ENCODE measurements around the gene SLC12A8.

SLC12A8 gene

DNA sequence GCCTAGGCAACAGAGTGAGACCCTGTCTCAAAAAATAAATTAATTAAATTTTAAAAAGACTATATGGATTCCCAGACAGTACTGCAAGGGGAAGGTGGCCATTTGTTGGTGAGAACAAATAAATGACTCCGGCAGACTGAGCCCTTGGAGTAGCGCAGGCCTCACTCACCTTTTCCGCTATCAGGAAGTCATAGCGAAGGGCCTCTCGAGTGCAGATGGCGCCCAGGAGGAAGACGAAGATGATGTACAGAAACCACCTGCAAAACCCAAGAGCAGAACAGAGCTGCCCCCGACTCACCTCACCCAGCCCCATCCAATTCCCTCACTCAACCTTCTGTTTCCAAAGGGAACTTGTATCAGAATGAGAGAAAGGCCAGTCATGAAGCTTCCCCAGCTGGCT, 93.9 kb downstream of the SLC12A8 start:
- Histone ChIP-seq H3K27me3 (replicated peaks; ENCODE audit: control insufficient read depth, insufficient read depth, low read length) (no peaks in the 10 kb centered on the region), H3K36me3 (ENCODE audit: control insufficient read depth, insufficient read depth, low read length, severe bottlenecking) (no peaks in the 10 kb centered on the region), H3K4me1 (ENCODE audit: control insufficient read depth, insufficient read depth, low read length) (peaks cover 48% of the 10 kb centered on the region), H3K9ac (ENCODE audit: low read length) (no peak overlapping the region), H3K9me3 (ENCODE audit: control insufficient read depth, low read length) (no peaks in the 10 kb centered on the region), H3K4me3 (ENCODE audit: low read length) (no peak overlapping the region)
- no peak for DNase-seq (ENCODE audit: low read depth)

DNA sequence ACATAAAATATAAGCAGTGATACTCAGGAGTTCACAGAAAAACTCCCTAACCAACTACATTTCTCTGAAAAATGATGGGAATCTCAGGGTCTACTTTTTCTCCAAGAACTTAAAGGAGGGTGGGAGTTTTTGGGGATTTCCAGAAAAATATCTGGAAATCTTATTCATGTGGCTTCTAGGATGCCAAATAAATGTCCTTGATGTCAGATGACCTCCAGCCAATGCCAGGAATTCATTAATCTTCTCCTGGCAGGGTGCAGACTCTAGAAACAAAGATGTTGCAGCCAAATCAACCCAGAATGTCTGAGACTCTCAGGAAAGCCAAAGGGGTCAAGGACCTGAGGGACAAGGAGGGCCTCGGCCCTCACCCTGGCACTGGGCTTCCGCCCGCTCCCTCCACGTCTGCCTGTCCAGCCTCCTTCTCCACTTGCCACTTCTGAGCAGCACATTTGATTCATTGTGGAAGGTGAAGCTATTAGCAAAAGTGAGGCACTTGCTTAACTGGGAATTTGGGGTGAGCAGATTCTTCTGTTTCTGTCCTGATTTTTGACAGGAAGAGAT, 94.8 kb downstream of the SLC12A8 start:
- no peaks in the 10 kb centered on the region for H3K9me3 ChIP-seq (ENCODE audit: control insufficient read depth, low read length)
- H3K9ac ChIP-seq (ENCODE audit: low read length): no peak overlapping the region
- no peak overlapping the region for H3K4me3 ChIP-seq (ENCODE audit: low read length)
- no peak for DNase-seq (ENCODE audit: low read depth)
- no peaks in the 10 kb centered on the region for H3K27me3 ChIP-seq (replicated peaks; ENCODE audit: control insufficient read depth, insufficient read depth, low read length)
- H3K36me3 ChIP-seq (ENCODE audit: control insufficient read depth, insufficient read depth, low read length, severe bottlenecking): no peaks in the 10 kb centered on the region
- peaks cover 48% of the 10 kb centered on the region for H3K4me1 ChIP-seq (ENCODE audit: control insufficient read depth, insufficient read depth, low read length)

DNA sequence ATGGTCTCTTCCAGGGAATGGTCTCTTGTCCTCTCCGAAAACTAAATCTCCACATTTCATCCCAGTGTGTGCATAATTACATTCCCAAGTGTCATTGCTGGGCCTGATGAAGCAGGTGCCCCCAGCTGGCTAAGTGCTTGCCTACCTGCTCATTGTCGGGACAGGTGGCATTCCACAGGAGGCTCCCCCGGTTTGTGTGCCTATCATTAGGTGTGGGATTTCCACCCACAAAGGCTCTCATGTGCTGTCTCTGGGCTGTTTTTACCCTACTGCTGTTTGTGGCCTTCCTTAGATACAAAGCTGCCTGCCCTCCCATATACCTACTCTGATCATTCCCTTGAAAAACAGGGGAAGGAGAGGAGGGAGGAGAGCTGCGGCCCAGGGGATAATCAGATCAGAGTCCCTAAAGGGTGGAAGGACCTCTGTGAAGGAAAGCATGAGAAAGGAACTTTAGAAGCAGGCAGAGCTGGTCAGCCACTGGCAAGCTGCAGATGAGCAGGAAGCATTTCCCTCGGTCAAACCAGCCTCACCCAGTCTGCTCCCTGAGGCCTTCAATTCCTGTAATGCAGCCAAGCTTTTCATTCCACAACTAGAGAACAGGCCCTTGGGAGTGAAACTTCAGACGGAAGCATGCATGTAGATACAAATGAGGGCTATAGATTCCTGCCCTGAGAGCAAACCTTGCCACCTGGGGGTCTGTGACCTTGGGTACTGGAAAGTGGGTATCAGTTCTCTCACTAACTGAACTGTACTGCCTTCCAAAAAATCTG, 96.1 kb downstream of the SLC12A8 start:
- H3K36me3 ChIP-seq (ENCODE audit: control insufficient read depth, insufficient read depth, low read length, severe bottlenecking): no peaks in the 10 kb centered on the region
- no peak overlapping the region for H3K4me3 ChIP-seq (ENCODE audit: low read length)
- H3K27me3 ChIP-seq (replicated peaks; ENCODE audit: control insufficient read depth, insufficient read depth, low read length): no peaks in the 10 kb centered on the region
- peak overlapping the region; percentile 75 for H3K9ac ChIP-seq (ENCODE audit: low read length)
- H3K9me3 ChIP-seq (ENCODE audit: control insufficient read depth, low read length): no peaks in the 10 kb centered on the region
- DNase-seq (ENCODE audit: low read depth): peak; percentile 95
- H3K4me1 ChIP-seq (ENCODE audit: control insufficient read depth, insufficient read depth, low read length): peaks cover 48% of the 10 kb centered on the region

DNA sequence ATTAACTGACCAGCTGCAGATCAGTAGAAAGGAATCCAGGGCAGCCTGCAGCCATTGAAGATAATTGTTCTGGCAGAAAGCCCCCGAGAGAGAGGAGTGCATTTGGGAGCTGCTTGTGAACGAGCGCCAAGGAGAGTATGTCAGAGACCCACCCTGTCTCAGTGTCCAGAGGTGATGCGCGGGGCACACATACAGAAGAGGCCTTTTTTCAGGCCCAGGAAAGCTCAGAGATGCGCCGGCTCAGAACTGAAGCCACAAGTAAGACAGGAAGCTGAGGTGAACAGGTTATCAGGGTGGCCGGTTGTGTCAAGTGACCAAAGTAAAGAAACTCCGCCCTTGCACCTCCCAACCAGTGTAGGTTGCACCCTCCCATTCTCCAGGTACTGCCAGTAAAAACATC, 96.9 kb downstream of the SLC12A8 start:
- peak overlapping the region; percentile 75 for H3K9ac ChIP-seq (ENCODE audit: low read length)
- DNase-seq (ENCODE audit: low read depth): peak; percentile 92

DNA sequence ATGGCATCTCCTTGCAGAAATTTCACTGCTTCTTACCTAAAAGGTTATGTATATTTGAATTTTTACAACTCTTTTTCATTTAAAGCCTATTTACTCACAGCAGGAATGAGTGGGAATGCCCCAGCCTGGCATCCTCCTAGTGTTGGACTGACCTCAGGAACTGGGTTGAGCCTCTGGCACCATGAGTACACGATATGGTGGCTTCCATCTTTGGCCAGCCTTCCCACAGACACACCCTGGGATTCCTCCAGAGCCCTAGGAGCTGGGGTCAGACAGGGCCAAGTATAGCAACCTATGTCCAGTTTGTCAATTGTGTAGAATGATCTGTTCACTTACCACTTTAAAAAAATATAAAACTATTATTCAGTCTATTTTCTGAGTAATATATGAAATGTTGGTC, 99.6 kb downstream of the SLC12A8 start:
- Histone ChIP-seq H3K27me3 (replicated peaks; ENCODE audit: control insufficient read depth, insufficient read depth, low read length) (no peaks in the 10 kb centered on the region), H3K36me3 (ENCODE audit: control insufficient read depth, insufficient read depth, low read length, severe bottlenecking) (no peaks in the 10 kb centered on the region), H3K9me3 (ENCODE audit: control insufficient read depth, low read length) (no peaks in the 10 kb centered on the region), H3K4me3 (ENCODE audit: low read length) (no peak overlapping the region), H3K4me1 (ENCODE audit: control insufficient read depth, insufficient read depth, low read length) (peaks cover 57% of the 10 kb centered on the region), H3K9ac (ENCODE audit: low read length) (no peak overlapping the region)
- no peak for DNase-seq (ENCODE audit: low read depth)

More for the DNA sequence above, 96.9 kb downstream of the SLC12A8 start:
- Histone ChIP-seq H3K36me3 (ENCODE audit: control insufficient read depth, insufficient read depth, low read length, severe bottlenecking) (no peaks in the 10 kb centered on the region), H3K4me1 (ENCODE audit: control insufficient read depth, insufficient read depth, low read length) (peaks cover 49% of the 10 kb centered on the region), H3K9me3 (ENCODE audit: control insufficient read depth, low read length) (no peaks in the 10 kb centered on the region), H3K27me3 (replicated peaks; ENCODE audit: control insufficient read depth, insufficient read depth, low read length) (no peaks in the 10 kb centered on the region), H3K4me3 (ENCODE audit: low read length) (no peak overlapping the region)

DNA sequence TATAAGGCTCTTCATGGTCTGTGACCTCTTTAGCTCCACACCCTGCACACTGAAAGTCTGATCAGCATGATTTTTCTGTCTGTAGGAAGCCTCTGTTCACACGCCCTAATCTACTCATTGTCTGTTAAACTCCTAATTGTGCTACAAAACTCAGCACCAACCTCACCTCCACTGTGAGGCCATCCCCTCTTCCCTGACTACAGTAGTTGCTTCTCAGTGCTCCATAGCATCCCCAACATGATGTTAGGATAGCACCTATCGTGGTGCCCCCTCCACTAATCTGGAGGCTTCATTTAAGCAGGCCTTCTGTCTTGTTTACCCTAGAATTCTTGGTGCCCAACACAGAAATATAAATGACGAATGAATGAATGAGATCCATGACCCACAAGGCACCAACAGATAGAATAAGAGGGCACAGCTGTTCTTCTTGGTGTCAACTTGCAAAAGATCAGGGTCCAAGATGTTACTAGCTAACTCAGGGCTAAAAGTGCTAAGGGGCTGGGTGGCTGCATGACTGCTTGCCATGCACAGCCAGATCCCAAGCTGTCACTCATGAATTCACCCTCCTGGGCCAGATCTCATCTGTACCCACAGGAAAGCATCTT, 101.6 kb downstream of the SLC12A8 start:
- no peaks in the 10 kb centered on the region for H3K36me3 ChIP-seq (ENCODE audit: control insufficient read depth, insufficient read depth, low read length, severe bottlenecking)
- H3K4me1 ChIP-seq (ENCODE audit: control insufficient read depth, insufficient read depth, low read length): peaks cover 47% of the 10 kb centered on the region
- no peak for DNase-seq (ENCODE audit: low read depth)
- no peaks in the 10 kb centered on the region for H3K27me3 ChIP-seq (replicated peaks; ENCODE audit: control insufficient read depth, insufficient read depth, low read length)
- H3K9ac ChIP-seq (ENCODE audit: low read length): peak overlapping the region; percentile 34
- no peak overlapping the region for H3K4me3 ChIP-seq (ENCODE audit: low read length)
- no peaks in the 10 kb centered on the region for H3K9me3 ChIP-seq (ENCODE audit: control insufficient read depth, low read length)

DNA sequence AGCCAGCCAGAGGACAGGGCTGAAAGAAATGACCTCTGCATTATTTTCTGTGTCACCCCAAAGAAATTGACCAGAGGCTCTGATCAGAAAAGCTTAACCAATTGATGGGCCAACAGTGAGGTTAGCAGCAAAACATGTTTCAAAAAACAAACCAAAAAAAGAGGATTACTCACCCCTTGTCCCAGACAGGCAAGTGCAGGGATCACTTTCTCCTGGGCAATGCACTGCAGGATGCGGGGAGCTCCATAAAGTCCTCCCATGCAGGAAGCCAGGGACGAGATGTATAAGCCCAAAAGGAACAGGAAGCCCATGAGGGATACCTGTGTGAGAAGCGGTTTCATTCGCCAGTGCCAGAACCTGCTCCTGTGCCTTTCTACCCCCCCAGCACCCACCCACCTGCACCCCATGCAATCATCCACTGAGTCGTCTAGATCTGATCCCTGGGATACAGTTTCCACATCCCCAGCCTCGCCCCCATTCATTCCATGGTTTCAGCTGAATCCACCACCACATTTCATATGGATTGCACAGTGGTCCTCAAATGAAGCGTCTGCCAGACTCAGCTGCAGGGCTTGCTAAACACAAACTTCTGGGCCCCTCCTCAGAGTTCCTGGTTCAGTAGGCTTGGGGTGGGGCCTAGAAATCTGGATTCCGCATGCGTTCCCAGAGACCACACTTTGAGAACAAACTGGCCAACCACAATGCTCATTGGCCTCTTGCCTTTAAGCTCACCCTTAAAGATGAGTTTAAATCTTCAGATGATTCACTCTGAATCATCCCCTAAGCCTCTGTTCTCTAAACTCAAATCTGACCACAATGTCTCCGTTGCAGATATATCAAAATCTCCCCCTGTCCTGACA, 102.3 kb downstream of the SLC12A8 start:
- peaks cover 43% of the 10 kb centered on the region for H3K4me1 ChIP-seq (ENCODE audit: control insufficient read depth, insufficient read depth, low read length)
- no peaks in the 10 kb centered on the region for H3K36me3 ChIP-seq (ENCODE audit: control insufficient read depth, insufficient read depth, low read length, severe bottlenecking)
- DNase-seq (ENCODE audit: low read depth): peak; percentile 83
- H3K9me3 ChIP-seq (ENCODE audit: control insufficient read depth, low read length): no peaks in the 10 kb centered on the region
- no peaks in the 10 kb centered on the region for H3K27me3 ChIP-seq (replicated peaks; ENCODE audit: control insufficient read depth, insufficient read depth, low read length)
- H3K9ac ChIP-seq (ENCODE audit: low read length): peak overlapping the region; percentile 34
- H3K4me3 ChIP-seq (ENCODE audit: low read length): peak overlapping the region; percentile 64

DNA sequence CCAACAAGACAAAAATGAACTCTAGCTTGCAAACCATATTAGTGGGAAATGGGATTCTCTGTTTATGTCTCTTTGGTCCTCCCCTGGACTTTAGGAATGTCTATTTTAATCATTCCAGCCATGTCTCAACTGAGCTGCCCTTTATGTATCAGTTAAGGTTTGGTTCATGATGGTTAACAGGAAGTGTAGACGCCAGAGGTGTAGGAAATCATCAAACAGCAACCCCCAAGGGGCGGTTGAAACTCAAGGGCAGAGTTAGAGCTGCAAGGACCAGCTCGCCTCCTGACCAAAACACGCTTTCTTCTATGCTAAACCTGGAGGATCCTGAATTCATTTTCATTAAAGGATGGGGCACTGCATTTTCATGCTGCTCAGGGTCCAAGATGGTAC, 103.0 kb downstream of the SLC12A8 start:
- Histone ChIP-seq H3K9me3 (ENCODE audit: control insufficient read depth, low read length) (no peaks in the 10 kb centered on the region), H3K36me3 (ENCODE audit: control insufficient read depth, insufficient read depth, low read length, severe bottlenecking) (no peaks in the 10 kb centered on the region), H3K27me3 (replicated peaks; ENCODE audit: control insufficient read depth, insufficient read depth, low read length) (no peaks in the 10 kb centered on the region), H3K4me1 (ENCODE audit: control insufficient read depth, insufficient read depth, low read length) (peaks cover 46% of the 10 kb centered on the region), H3K9ac (ENCODE audit: low read length) (no peak overlapping the region), H3K4me3 (ENCODE audit: low read length) (peak overlapping the region; percentile 64)
- no peak for DNase-seq (ENCODE audit: low read depth)

DNA sequence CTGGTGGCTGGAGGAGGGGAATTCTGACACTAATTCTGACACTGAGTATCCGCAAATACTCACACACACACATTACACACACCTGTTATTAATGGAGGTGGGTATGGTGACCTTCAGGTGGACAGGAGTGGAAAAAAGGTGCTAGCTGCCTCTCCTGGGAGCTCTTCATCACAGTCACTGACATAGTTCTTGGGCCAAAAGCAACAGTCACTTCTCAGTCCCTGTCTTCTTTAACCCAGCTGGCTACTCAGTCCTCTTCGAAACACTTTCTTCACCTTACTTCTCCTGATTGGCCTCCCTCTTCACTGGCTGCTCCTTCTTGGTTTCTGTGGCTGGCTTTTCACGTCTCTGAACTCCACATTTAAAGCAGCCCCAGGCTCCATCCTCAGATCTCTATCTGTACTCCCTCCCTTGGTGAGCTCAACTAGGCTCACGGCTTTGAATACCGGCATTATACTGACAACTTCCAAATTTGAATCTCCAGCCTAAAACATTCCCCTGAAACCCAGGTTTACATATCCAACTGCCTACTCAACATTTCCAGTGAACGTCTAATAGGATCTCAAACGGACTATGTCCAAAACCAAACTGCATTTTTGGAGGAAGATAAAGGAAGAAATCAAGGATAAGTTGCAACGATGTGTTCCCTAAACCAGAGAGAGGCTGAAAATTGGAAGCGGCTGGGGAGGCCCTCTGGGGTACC, 103.6 kb downstream of the SLC12A8 start:
- DNase-seq (ENCODE audit: low read depth): peak; percentile 59
- H3K27me3 ChIP-seq (replicated peaks; ENCODE audit: control insufficient read depth, insufficient read depth, low read length): no peaks in the 10 kb centered on the region
- H3K4me3 ChIP-seq (ENCODE audit: low read length): peak overlapping the region; percentile 64

DNA sequence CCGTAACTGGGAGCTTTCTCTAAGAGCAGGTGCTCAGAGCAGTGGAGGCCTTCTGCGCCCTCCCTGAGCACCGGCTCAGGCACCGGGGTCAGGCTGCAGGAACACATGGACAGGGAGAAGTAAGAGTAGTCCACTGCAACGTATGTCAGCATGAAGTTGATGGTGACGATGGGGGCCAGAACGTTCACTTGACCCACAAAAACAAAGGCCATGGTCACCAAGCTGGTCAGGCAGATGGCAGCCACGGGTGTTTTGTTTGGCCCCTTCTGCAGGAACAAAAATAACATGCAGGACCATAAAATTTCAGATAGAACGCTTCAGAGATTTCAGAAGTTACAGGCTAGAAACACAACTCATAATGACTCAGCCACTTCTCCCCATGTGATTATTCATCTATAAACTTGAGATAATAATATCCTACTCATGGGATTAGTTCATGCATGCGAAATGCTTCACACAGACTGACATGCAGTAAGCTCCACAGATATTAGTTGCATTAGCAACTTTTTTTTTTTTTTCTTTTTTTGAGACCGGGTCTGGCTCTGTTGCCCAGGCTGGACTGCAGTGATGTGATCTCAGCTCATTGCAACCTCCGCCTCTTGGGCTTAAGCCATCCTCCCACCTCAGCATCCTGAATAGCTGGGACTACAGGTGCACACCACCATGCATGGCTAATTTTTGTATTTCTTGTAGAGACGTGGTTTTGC, 104.5 kb downstream of the SLC12A8 start:
- Histone ChIP-seq H3K27me3 (replicated peaks; ENCODE audit: control insufficient read depth, insufficient read depth, low read length) (no peaks in the 10 kb centered on the region), H3K4me3 (ENCODE audit: low read length) (peak overlapping the region; percentile 14), H3K36me3 (ENCODE audit: control insufficient read depth, insufficient read depth, low read length, severe bottlenecking) (no peaks in the 10 kb centered on the region), H3K4me1 (ENCODE audit: control insufficient read depth, insufficient read depth, low read length) (peaks cover 46% of the 10 kb centered on the region), H3K9me3 (ENCODE audit: control insufficient read depth, low read length) (no peaks in the 10 kb centered on the region), H3K9ac (ENCODE audit: low read length) (peak overlapping the region; percentile 9)
- peak; percentile 82 for DNase-seq (ENCODE audit: low read depth)

More for the DNA sequence above, 103.6 kb downstream of the SLC12A8 start:
- Histone ChIP-seq H3K4me1 (ENCODE audit: control insufficient read depth, insufficient read depth, low read length) (peaks cover 46% of the 10 kb centered on the region), H3K36me3 (ENCODE audit: control insufficient read depth, insufficient read depth, low read length, severe bottlenecking) (no peaks in the 10 kb centered on the region), H3K9ac (ENCODE audit: low read length) (no peak overlapping the region), H3K9me3 (ENCODE audit: control insufficient read depth, low read length) (no peaks in the 10 kb centered on the region)
